ENCODE data around the gene PSENEN.

Gene PSENEN

GRCh38 chr19:35730326-35730725 is 15.1 kb upstream of the PSENEN start:
- no peak overlapping the region for H3K4me3 ChIP-seq (ENCODE audit: low read depth, low read length)
- no peaks in the 10 kb centered on the region for H3K9me3 ChIP-seq (ENCODE audit: control insufficient read depth, insufficient read depth, low read length)
- peaks cover 72% of the 10 kb centered on the region for H3K36me3 ChIP-seq (ENCODE audit: control insufficient read depth, insufficient read depth, low read length)
- no peaks in the 10 kb centered on the region for H3K27me3 ChIP-seq (ENCODE audit: control insufficient read depth, insufficient read depth, low read length)
- no peaks in the 10 kb centered on the region for H3K4me1 ChIP-seq (ENCODE audit: control insufficient read depth, insufficient read depth, low read length)
- no peak overlapping the region for H3K9ac ChIP-seq (ENCODE audit: low read depth, low read length)

- Histone ChIP-seq H3K36me3 (ENCODE audit: control insufficient read depth, insufficient read depth, low read length) (peaks cover 65% of the 10 kb centered on the region), H3K9ac (ENCODE audit: low read depth, low read length) (no peak overlapping the region), H3K4me3 (ENCODE audit: low read depth, low read length) (no peak overlapping the region), H3K9me3 (ENCODE audit: control insufficient read depth, insufficient read depth, low read length) (no peaks in the 10 kb centered on the region), H3K4me1 (ENCODE audit: control insufficient read depth, insufficient read depth, low read length) (no peaks in the 10 kb centered on the region), H3K27me3 (ENCODE audit: control insufficient read depth, insufficient read depth, low read length) (no peaks in the 10 kb centered on the region)
Measured at GRCh38 chr19:35731353-35731752, 14.1 kb upstream of the PSENEN start.

DNA sequence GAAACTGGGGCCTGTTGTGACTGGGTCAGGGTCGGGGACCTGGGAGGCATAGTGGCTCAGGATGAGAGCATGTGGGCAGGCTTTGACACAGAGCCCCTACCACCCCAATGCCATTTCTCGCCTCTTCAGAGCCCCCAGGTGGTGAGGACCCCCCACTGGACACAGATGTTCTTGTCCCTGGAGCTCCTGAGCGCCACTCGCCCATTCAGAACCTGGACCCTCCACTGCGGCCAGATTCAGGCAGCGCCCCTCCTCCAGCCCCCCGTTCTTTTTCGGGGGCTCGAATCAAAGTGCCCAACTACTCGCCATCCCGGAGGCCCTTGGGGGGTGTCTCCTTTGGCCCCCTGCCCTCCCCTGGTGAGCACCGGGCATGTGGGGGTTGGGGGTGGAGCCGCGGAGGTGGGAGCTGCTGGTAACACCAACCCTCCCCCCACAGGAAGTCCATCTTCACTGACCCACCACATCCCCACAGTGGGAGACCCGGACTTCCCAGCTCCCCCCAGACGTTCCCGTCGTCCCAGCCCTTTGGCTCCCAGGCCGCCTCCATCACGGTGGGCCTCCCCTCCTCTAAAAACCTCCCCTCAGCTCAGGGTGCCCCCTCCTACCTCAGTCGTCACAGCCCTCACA is 13.6 kb upstream of the PSENEN start:
- H3K9ac ChIP-seq (ENCODE audit: low read depth, low read length) = no peak overlapping the region
- H3K4me3 ChIP-seq (ENCODE audit: low read depth, low read length) = no peak overlapping the region
- peaks cover 68% of the 10 kb centered on the region for H3K36me3 ChIP-seq (ENCODE audit: control insufficient read depth, insufficient read depth, low read length)
- no peaks in the 10 kb centered on the region for H3K27me3 ChIP-seq (ENCODE audit: control insufficient read depth, insufficient read depth, low read length)
- no peaks in the 10 kb centered on the region for H3K9me3 ChIP-seq (ENCODE audit: control insufficient read depth, insufficient read depth, low read length)
- no peaks in the 10 kb centered on the region for H3K4me1 ChIP-seq (ENCODE audit: control insufficient read depth, insufficient read depth, low read length)

DNA sequence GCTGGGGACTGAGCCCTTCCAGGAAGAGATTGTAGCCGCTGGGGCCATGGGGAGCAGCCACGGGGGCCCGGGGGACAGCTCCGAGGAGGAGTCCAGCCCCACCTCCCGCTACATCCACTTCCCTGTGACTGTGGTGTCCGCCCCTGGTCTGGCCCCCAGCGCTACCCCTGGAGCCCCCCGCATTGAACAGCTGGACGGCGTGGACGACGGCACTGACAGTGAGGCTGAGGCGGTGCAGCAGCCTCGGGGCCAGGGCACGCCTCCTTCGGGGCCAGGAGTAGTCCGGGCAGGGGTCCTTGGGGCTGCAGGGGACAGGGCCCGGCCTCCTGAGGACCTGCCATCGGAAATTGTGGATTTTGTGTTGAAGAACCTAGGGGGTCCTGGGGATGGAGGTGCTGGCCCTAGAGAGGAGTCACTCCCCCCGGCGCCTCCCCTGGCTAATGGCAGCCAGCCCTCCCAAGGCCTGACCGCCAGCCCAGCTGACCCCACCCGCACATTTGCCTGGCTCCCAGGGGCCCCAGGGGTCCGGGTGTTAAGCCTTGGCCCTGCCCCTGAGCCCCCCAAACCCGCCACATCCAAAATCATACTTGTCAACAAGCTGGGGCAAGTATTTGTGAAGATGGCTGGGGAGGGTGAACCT is 12.8 kb upstream of the PSENEN start:
- H3K9ac ChIP-seq (ENCODE audit: low read depth, low read length) = no peak overlapping the region
- H3K9me3 ChIP-seq (ENCODE audit: control insufficient read depth, insufficient read depth, low read length) = no peaks in the 10 kb centered on the region
- no peaks in the 10 kb centered on the region for H3K27me3 ChIP-seq (ENCODE audit: control insufficient read depth, insufficient read depth, low read length)
- H3K4me3 ChIP-seq (ENCODE audit: low read depth, low read length) = no peak overlapping the region
- no peaks in the 10 kb centered on the region for H3K4me1 ChIP-seq (ENCODE audit: control insufficient read depth, insufficient read depth, low read length)
- H3K36me3 ChIP-seq (ENCODE audit: control insufficient read depth, insufficient read depth, low read length) = peaks cover 68% of the 10 kb centered on the region

- Histone ChIP-seq H3K27me3 (ENCODE audit: control insufficient read depth, insufficient read depth, low read length) (no peaks in the 10 kb centered on the region), H3K9ac (ENCODE audit: low read depth, low read length) (no peak overlapping the region)
Measured at GRCh38 chr19:35733180-35734125, 12.0 kb upstream of the PSENEN start.

GRCh38 chr19:35734273-35734672 is 11.2 kb upstream of the PSENEN start:
- no peaks in the 10 kb centered on the region for H3K4me1 ChIP-seq (ENCODE audit: control insufficient read depth, insufficient read depth, low read length)
- peaks cover 68% of the 10 kb centered on the region for H3K36me3 ChIP-seq (ENCODE audit: control insufficient read depth, insufficient read depth, low read length)
- H3K4me3 ChIP-seq (ENCODE audit: low read depth, low read length) = no peak overlapping the region
- H3K9ac ChIP-seq (ENCODE audit: low read depth, low read length) = no peak overlapping the region
- no peaks in the 10 kb centered on the region for H3K9me3 ChIP-seq (ENCODE audit: control insufficient read depth, insufficient read depth, low read length)
- H3K27me3 ChIP-seq (ENCODE audit: control insufficient read depth, insufficient read depth, low read length) = no peaks in the 10 kb centered on the region

More at GRCh38 chr19:35733180-35734125, 12.0 kb upstream of the PSENEN start:
- Histone ChIP-seq H3K9me3 (ENCODE audit: control insufficient read depth, insufficient read depth, low read length) (no peaks in the 10 kb centered on the region), H3K4me1 (ENCODE audit: control insufficient read depth, insufficient read depth, low read length) (no peaks in the 10 kb centered on the region), H3K36me3 (ENCODE audit: control insufficient read depth, insufficient read depth, low read length) (peaks cover 68% of the 10 kb centered on the region), H3K4me3 (ENCODE audit: low read depth, low read length) (no peak overlapping the region)

DNA sequence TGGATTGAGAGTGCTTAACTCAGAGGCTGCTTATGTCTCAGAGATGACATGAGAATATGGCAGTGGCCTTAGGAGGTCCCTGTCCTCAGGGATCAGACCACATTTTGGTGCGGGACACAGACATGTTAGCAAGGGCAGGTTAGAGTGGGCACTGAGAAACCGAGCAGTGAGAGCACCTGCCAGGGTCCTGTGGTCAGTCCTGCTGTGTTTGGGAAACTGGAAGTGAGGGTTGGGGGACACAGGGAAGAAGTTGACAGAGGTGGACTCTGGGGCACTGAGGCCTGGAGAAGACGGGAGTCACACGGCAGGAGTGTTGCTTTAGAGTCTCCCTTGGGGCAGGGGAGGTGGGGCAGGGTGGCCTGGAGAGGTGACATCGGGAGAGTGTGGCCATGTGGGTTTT is 10.6 kb upstream of the PSENEN start:
- H3K9ac ChIP-seq (ENCODE audit: low read depth, low read length) = no peak overlapping the region
- no peaks in the 10 kb centered on the region for H3K9me3 ChIP-seq (ENCODE audit: control insufficient read depth, insufficient read depth, low read length)
- no peak overlapping the region for H3K4me3 ChIP-seq (ENCODE audit: low read depth, low read length)
- no peaks in the 10 kb centered on the region for H3K27me3 ChIP-seq (ENCODE audit: control insufficient read depth, insufficient read depth, low read length)
- H3K36me3 ChIP-seq (ENCODE audit: control insufficient read depth, insufficient read depth, low read length) = peaks cover 62% of the 10 kb centered on the region
- no peaks in the 10 kb centered on the region for H3K4me1 ChIP-seq (ENCODE audit: control insufficient read depth, insufficient read depth, low read length)

DNA sequence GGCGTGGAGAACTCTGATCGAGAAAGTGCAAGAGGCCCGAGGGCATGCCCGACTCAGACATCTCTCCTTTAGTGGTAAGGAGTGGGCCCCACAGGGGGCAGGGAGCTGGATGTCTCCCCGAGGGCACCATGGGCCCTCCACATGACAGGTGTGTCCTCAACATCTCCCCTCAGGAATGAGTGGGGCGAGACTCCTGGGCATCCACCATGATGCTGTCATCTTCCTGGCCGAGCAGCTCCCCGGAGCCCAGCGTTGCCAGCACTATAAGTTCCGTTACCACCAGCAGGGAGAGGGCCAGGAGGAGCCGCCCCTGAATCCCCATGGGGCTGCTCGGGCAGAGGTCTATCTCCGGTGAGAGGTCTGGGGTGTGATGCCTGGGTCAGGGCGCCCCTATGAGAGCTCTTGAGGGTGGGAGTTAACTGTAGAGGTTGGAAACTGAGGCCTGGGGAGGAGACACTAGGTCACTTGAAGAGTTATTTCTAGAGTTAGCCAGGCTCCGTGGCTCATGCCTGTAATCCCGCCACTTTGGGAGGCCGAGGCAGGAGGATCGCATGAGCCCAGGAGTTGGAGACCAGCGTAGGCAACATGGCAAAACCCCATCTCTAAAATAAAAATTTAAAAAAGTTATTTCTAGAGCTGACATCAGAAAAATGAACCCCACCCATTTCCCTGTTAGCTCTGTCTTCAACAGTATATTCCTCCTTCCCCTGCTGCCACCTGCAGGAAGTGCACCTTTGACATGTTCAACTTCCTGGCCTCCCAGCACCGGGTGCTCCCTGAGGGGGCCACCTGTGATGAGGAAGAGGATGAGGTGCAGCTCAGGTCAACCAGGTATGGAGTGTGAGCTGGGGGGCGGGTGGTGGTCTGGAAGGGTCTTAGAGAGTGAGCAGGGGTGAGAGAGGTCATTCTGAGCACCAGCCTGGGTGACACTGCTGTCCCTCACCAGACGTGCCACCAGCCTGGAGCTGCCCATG is 8.3 kb upstream of the PSENEN start:
- no peaks in the 10 kb centered on the region for H3K4me1 ChIP-seq (ENCODE audit: control insufficient read depth, insufficient read depth, low read length)
- no peaks in the 10 kb centered on the region for H3K27me3 ChIP-seq (ENCODE audit: control insufficient read depth, insufficient read depth, low read length)
- H3K9me3 ChIP-seq (ENCODE audit: control insufficient read depth, insufficient read depth, low read length) = no peaks in the 10 kb centered on the region
- H3K9ac ChIP-seq (ENCODE audit: low read depth, low read length) = no peak overlapping the region
- H3K36me3 ChIP-seq (ENCODE audit: control insufficient read depth, insufficient read depth, low read length) = peaks cover 43% of the 10 kb centered on the region
- H3K4me3 ChIP-seq (ENCODE audit: low read depth, low read length) = no peak overlapping the region

DNA sequence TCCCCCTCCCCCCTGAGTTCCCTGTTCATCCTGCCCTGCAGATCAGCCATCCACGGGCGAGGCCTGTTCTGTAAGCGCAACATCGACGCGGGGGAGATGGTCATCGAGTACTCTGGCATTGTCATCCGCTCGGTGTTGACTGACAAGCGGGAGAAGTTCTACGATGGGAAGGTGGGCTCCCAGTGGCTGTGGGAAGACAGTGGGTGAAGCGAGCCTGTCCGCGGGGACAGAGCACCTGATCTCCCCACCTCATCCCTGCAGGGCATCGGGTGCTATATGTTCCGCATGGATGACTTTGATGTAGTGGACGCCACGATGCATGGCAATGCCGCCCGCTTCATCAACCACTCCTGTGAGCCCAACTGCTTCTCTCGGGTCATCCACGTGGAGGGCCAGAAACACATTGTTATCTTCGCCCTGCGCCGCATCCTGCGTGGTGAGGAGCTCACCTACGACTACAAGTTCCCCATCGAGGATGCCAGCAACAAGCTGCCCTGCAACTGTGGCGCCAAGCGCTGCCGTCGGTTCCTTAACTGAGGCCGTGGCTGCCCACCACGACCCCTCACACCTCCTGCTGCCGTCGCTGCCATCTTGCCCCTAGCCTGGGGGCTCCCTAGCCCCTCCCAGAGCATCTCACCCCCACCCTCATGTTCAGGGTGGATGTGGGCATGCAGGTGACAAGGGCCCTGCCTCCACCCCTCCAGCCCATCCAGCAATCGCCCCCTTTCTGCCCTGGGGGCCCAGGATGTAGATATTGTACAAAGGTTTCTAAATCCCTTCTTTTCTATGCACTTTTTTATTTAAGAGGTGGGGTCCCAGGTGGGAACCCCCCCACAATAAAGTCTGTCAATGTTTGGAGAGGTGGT is 7.2 kb upstream of the PSENEN start:
- H3K4me1 ChIP-seq (ENCODE audit: control insufficient read depth, insufficient read depth, low read length) = no peaks in the 10 kb centered on the region
- no peak overlapping the region for H3K9ac ChIP-seq (ENCODE audit: low read depth, low read length)
- H3K4me3 ChIP-seq (ENCODE audit: low read depth, low read length) = no peak overlapping the region
- no peaks in the 10 kb centered on the region for H3K9me3 ChIP-seq (ENCODE audit: control insufficient read depth, insufficient read depth, low read length)
- H3K27me3 ChIP-seq (ENCODE audit: control insufficient read depth, insufficient read depth, low read length) = no peaks in the 10 kb centered on the region
- peaks cover 43% of the 10 kb centered on the region for H3K36me3 ChIP-seq (ENCODE audit: control insufficient read depth, insufficient read depth, low read length)

GRCh38 chr19:35738887-35739229 is 6.6 kb upstream of the PSENEN start:
- no peaks in the 10 kb centered on the region for H3K9me3 ChIP-seq (ENCODE audit: control insufficient read depth, insufficient read depth, low read length)
- no peak overlapping the region for H3K4me3 ChIP-seq (ENCODE audit: low read depth, low read length)
- H3K4me1 ChIP-seq (ENCODE audit: control insufficient read depth, insufficient read depth, low read length) = no peaks in the 10 kb centered on the region
- H3K9ac ChIP-seq (ENCODE audit: low read depth, low read length) = no peak overlapping the region
- H3K36me3 ChIP-seq (ENCODE audit: control insufficient read depth, insufficient read depth, low read length) = peaks cover 38% of the 10 kb centered on the region
- H3K27me3 ChIP-seq (ENCODE audit: control insufficient read depth, insufficient read depth, low read length) = no peaks in the 10 kb centered on the region

Measured in iPS-15b (cell line).